ENCODE data around the gene GTF2I.

- TF ChIP-seq CTCF (conservative IDR thresholded peaks at IDR 0.05) (no peak), ZFX (IDR thresholded peaks at IDR 0.05) (no peak)
Observed at GRCh38 chr7:74653686-74654181, 3.8 kb upstream of the GTF2I start.

Measured in C4-2B (cell line).